H7 (cell line): ENCODE results near the gene DDI2. TPM values are rescaled to one million over a fixed set of nuclear protein-coding genes. Genes with fewer than 3 reads are reported as not detected.

Source experiments
- DNase-seq: peaks from one replicate; pipeline ENCODE4 v3.0.0; 2012
- H3K27me3 ChIP-seq: 2 replicates; pipeline ENCODE4 v1.6.0; 2011; ENCODE audit warnings: mild to moderate bottlenecking, low read length; ENCODE audit not compliant: control insufficient read depth, insufficient read depth
- H3K36me3 ChIP-seq: replicated peaks from 2 replicates; pipeline ENCODE4 v1.5.1; 2011; ENCODE audit warnings: low read length; ENCODE audit not compliant: control insufficient read depth, insufficient read depth
- H3K4me3 ChIP-seq: 2 replicates; pipeline ENCODE4 v1.5.1; 2011; ENCODE audit warnings: low read depth, mild to moderate bottlenecking, control low read depth, low read length, moderate library complexity; ENCODE audit not compliant: insufficient read depth
- total RNA-seq: library from RNA; depleted of rRNA; stranded (reverse); fragments of >200 nt; shearing (Covaris generic); gene quantifications from 2 replicates; pipeline ENCODE4 v1.2.3, GENCODE V29; 2014

The DDI2 gene
- total RNA-seq, 1 experiment from 2014 or later, result 19.7 TPM

DNA sequence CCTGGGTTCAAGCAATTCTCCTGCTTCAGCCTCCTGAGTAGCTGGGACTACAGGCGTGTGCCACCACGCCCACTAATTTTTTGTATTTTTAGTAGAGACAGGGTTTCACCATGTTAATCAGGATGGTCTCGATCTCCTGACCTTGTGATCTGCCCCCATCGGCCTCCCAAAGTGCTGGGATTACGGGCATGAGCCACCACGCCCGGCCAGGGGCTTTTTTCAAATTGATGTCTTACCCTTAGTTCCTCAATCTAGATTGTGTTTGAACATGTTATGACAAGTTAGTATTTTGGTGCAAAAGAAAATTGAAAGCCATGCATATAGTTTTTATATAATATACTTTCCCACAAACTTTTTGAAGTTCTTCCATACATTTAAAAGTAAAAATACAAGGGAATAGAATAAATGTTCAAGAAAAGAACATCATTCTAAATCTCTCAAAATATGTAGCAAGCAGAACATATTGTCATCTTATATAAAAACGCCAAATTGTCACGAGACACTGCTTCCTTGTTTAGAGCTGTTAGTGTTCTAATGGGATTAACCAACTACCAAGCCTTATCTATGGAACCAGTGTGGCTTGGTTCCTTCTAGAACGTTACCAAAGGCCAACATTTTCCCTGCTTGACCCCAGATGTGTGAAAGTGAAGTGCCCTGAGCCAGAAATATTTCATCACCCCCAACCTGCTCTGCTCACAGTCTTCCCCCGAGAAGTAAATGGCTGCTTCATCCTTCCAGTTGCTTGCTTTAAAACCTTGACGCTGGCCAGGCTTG is 57.3 kb downstream of the DDI2 start:
- Histone ChIP-seq H3K4me3 (no peak overlapping the region), H3K36me3 (no peaks in the 10 kb centered on the region), H3K27me3 (no peaks in the 10 kb centered on the region)
- no peak for DNase-seq

GRCh38 chr1:15676010-15676409 is 58.8 kb downstream of the DDI2 start:
- no peak for DNase-seq
- H3K36me3 ChIP-seq, result no peaks in the 10 kb centered on the region
- H3K4me3 ChIP-seq, result no peak overlapping the region
- no peaks in the 10 kb centered on the region for H3K27me3 ChIP-seq

GRCh38 chr1:15676688-15677661 is 59.7 kb downstream of the DDI2 start:
- H3K27me3 ChIP-seq, result no peaks in the 10 kb centered on the region
- H3K36me3 ChIP-seq, result no peaks in the 10 kb centered on the region
- H3K4me3 ChIP-seq, result no peak overlapping the region
- no peak for DNase-seq

GRCh38 chr1:15678578-15678977 is 61.3 kb downstream of the DDI2 start:
- no peak for DNase-seq
- Histone ChIP-seq H3K4me3 (no peak overlapping the region), H3K27me3 (no peaks in the 10 kb centered on the region)

DNA sequence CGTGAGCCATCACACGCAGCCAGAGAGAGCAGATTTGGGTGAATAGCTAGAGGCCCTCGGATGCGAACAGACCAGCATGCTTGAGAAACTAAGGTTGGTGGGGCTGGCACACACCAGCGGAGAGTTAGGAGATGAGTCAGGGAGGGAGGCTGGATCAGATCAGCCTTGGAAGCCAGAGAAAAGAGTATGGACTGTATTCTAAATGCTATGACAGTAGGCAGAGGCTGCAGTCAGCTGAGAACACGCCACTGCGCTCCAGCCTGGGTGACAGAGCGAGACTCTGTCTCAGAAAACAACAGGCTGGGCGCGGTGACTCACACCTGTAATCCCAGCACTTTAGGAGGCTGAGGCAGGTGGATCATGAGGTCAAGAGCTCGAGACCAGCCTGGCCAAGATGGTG is 62.9 kb downstream of the DDI2 start:
- no peak for DNase-seq
- H3K27me3 ChIP-seq, result no peaks in the 10 kb centered on the region
- no peaks in the 10 kb centered on the region for H3K36me3 ChIP-seq
- H3K4me3 ChIP-seq, result no peak overlapping the region

More at GRCh38 chr1:15678578-15678977, 61.3 kb downstream of the DDI2 start:
- no peaks in the 10 kb centered on the region for H3K36me3 ChIP-seq

DNA sequence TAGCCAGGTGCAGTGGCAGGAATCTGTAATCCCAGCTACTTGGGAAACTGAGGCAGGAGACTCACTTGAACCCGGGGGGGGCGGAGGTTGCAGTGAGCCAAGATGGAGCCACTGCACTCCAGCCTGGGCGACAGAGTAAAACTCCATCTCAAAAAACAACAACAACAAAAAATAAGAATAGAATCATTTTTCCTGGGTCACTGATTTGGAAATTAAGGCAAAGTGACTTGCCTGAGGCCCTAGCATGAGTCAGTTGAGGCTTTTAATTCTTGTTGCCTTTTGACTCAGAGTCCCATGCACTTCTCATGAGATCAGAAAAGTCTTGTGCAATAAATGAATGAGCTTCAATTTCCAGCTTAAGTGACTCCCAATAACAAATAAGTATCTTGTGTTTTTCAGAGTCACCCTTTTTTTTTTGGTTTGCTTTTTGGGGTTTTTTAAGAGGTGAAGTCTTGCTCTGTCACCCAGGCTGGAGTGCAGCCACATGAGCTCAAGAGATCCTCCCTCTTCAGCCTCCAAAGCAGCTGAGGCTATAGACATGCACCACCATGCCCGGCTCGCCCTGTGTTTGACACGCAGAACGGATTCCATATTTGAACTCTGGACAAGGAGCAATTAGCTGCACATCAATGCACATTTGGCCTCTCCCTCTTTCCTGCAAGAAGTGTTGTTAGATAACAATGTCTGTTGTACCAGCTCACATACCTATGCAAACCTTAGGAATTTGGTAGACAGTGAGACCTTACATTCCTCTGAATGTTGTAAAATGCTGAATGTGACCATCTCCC is 63.5 kb downstream of the DDI2 start:
- H3K4me3 ChIP-seq, result no peak overlapping the region
- H3K36me3 ChIP-seq, result no peaks in the 10 kb centered on the region
- no peaks in the 10 kb centered on the region for H3K27me3 ChIP-seq
- DNase-seq, result no peak

DNA sequence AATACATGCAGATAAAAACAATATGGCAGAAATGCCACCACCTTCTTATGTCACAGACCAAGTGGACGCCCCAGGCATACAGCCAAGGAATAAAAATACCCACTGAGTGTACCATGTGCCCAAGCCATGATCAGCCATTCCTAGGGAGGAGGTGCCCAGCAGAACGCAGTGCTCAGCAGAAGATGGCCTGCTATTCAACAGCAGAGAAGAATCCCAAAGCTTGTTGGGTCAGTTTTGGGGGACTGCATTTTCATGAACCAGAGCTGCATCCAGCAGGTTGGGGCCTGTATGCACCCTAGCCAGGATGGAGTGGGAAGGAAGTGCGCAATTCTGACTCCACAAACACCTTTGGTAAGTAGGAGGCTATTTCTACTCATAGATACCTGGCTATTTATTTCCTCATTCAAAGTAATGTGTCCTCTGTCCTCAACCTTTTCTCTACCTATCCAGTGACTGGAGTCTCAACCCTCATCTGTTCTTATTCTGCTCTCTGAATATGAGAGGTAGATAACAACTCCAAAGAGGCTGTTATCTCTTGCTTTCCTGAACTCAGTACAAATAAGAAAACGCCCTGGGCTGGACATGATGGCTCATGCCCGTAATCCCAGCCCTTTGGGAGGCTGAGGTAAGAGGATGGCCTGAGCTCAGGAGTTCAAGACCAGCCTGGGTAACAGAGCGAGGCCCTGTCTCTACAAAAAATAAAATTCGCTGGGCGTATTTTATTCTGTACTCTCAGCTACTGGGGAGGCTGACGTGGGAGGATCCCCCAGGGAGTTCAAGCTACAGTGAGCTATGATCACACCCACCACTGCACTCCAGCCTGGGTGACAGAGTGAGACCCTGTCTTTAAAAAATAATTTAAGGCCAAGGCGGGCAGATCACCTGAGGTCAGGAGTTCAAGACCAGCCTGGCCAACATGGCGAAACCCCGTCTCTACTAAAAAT is 64.4 kb downstream of the DDI2 start:
- Histone ChIP-seq H3K27me3 (no peaks in the 10 kb centered on the region), H3K36me3 (no peaks in the 10 kb centered on the region), H3K4me3 (no peak overlapping the region)
- DNase-seq, result no peak

GRCh38 chr1:15682936-15683341 is 65.7 kb downstream of the DDI2 start:
- Histone ChIP-seq H3K27me3 (no peaks in the 10 kb centered on the region), H3K36me3 (no peaks in the 10 kb centered on the region), H3K4me3 (no peak overlapping the region)
- no peak for DNase-seq

DNA sequence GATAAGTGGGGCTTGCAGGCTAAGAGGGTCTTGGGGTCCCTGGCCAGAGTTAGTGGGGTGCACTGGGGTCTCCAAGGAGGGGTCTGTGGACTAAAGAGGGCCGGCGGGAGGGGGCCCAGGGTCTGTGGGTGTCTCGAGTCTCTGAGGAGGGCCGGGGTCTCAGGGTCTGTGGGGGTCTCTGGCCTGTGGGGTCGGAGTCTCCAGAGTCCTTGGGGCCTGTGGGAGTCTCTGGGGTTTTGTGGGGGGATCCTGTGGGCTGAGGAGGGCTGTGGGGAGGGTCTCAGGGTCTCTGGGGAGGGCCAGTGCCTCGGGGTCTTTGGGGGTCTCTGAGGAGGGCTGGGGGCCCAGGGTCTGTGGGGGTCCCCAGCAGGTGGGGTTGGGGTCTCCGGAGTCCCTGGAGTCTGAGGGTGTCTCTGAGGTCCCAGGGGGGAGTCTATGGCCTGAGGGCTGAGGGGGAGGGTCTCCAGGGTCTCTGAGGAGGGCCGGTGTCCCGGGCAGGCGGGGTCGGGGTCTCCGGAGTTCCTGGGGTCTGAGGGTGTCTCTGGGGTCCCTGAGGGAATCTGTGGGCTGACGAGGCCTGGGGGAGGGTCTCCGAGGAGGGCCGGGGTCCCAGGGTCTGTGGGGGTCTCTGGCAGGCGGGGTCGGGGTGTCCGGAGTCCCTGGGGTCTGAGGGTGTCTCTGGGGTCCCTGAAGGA is 66.2 kb downstream of the DDI2 start:
- no peaks in the 10 kb centered on the region for H3K36me3 ChIP-seq
- no peak for DNase-seq
- H3K4me3 ChIP-seq, result peak overlapping the region; percentile 88
- H3K27me3 ChIP-seq, result no peaks in the 10 kb centered on the region

DNA sequence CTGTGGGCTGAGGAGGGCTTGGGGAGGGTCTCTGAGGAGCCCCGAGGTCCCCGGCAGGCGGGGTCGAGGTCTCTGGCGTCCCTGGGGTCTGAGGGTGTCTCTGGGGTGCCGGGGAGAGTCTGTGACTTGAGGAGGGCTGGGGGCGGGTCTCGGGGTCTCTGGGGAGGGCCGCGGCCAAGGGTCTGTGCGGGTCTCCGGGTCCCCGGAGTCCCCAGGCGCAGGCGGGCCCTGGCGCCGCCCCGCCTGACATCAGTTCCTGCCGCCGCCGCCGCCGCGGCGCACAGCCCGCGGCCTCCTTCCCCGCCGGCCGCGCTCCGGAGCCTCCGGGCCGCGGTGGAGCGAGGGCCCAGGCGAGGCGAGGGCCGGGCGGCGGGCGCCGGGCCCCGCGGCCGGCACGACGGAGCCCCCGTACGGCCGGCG is 66.8 kb downstream of the DDI2 start, which contains the start of gene PLEKHM2:
Gene PLEKHM2 (plus strand): TSS at position 279 of the 420 bp plus-strand sequence. CDS start 239 bp downstream, outside the sequence.
- no peaks in the 10 kb centered on the region for H3K36me3 ChIP-seq

GRCh38 chr1:15684468-15685291 is 67.4 kb downstream of the DDI2 start:
- peak overlapping the region; percentile 88 for H3K4me3 ChIP-seq
- no peaks in the 10 kb centered on the region for H3K27me3 ChIP-seq
- DNase-seq, result peak; percentile 89
- H3K36me3 ChIP-seq, result no peaks in the 10 kb centered on the region

More for the DNA sequence above, 66.8 kb downstream of the DDI2 start, which contains the start of gene PLEKHM2:
- Histone ChIP-seq H3K4me3 (peak within 1 kb of the TSS; percentile 88), H3K27me3 (no peaks in the 10 kb centered on the region)
- peak; percentile 90 for DNase-seq

GRCh38 chr1:15685820-15686219 is 68.6 kb downstream of the DDI2 start:
- Histone ChIP-seq H3K4me3 (no peak overlapping the region), H3K27me3 (no peaks in the 10 kb centered on the region), H3K36me3 (no peaks in the 10 kb centered on the region)
- no peak for DNase-seq
